ES-I3 (cell line): Measurements from ENCODE around the gene GIMAP1.

ENCODE experiments used
- H3K36me3 ChIP-seq: 2 replicates; pipeline ENCODE4 v1.6.1; 2013; ENCODE audit warnings: mild to moderate bottlenecking, low read length, control low read depth, moderate library complexity; ENCODE audit not compliant: insufficient read depth
- H3K4me1 ChIP-seq: 2 replicates; pipeline ENCODE4 v1.6.1; 2013; ENCODE audit warnings: mild to moderate bottlenecking, control low read depth, low read length; ENCODE audit not compliant: insufficient read depth
- H3K9ac ChIP-seq: 2 replicates; pipeline ENCODE4 v1.6.1; 2013; ENCODE audit warnings: low read depth, mild to moderate bottlenecking, low read length, moderate library complexity
- H3K9me3 ChIP-seq: 2 replicates; pipeline ENCODE4 v1.6.1; 2013; ENCODE audit warnings: mild to moderate bottlenecking, low read length, moderate library complexity; ENCODE audit not compliant: control insufficient read depth, insufficient read depth

Gene GIMAP1

GRCh38 chr7:150733482-150734095, 17.2 kb downstream of the GIMAP1 start:
- H3K9me3 ChIP-seq: no peaks in the 10 kb centered on the region
- no peaks in the 10 kb centered on the region for H3K4me1 ChIP-seq
- no peaks in the 10 kb centered on the region for H3K36me3 ChIP-seq
- no peak overlapping the region for H3K9ac ChIP-seq

- no peak overlapping the region for H3K9ac ChIP-seq
- no peaks in the 10 kb centered on the region for H3K4me1 ChIP-seq
- no peaks in the 10 kb centered on the region for H3K36me3 ChIP-seq
- H3K9me3 ChIP-seq: no peaks in the 10 kb centered on the region
Measured at GRCh38 chr7:150734254-150734653, 17.8 kb downstream of the GIMAP1 start.

DNA sequence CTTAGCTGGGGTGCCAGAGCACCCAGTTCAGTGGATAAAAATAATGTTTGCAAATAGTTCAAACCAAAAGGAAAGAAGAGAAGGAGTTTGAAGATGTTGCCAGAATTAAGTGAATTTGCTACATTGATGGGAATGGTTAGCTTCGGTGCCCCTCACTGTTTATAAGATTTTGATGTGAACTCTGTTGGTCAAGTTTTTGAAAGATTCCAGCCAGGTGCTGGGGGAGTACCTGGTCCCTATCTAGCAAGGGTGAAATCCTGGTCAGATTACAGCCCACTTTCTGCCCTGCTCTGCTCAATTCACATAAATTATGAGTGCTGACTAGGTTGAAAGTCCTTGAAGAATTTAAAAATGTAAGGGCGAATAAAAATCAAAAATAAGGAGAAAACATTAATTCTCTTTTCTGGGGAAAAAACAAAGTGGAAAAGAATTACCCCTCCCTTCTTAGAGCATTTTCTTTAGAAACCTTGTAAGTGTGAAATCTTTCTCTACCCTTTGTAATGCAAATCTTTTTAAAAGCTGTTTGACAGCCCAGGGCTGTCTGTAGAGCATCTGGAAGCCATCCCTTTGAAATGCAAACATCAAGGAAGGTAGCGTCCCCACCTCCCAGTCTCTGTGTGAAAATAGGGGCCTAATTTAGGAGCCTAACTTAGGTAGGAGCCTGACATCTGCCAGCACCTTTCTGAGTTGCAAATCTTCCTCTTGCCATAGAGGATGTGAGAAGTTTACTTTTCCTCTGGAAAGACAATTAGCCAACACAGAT, 19.4 kb downstream of the GIMAP1 start:
- Histone ChIP-seq H3K9me3 (no peaks in the 10 kb centered on the region), H3K9ac (no peak overlapping the region), H3K4me1 (no peaks in the 10 kb centered on the region), H3K36me3 (no peaks in the 10 kb centered on the region)

DNA sequence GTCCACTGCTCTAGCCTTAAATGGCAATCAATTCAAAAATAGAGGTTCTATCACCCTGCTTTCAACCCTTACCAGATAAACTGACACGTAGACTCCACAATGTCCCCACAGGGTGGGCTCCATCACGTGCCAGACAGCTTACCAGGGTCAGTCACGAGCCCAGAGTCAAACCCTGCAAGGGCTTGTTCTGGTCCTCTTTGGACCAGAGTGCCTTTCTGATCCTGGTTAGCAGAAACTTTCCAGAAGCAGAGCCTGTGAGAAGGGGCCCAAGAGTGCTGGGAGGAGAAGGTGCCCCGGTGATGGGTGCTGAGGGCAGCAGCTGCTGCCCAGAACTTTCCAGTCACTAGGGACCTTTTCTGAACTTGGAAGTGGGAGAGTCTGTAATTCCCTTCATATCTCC, 20.5 kb downstream of the GIMAP1 start:
- Histone ChIP-seq H3K9me3 (no peaks in the 10 kb centered on the region), H3K9ac (no peak overlapping the region), H3K4me1 (no peaks in the 10 kb centered on the region), H3K36me3 (no peaks in the 10 kb centered on the region)

GRCh38 chr7:150737265-150738055, 21.0 kb downstream of the GIMAP1 start, which contains the start of gene GIMAP5:
TSS of gene GIMAP5 (plus strand) at chr7:150737418. CDS start at chr7:150740885, 3,467 bp downstream.
- H3K9ac ChIP-seq: no peak within 1 kb of the TSS
- no peaks in the 10 kb centered on the region for H3K36me3 ChIP-seq
- no peaks in the 10 kb centered on the region for H3K4me1 ChIP-seq
- H3K9me3 ChIP-seq: no peaks in the 10 kb centered on the region

GRCh38 chr7:150738092-150738491, 21.7 kb downstream of the GIMAP1 start:
- Histone ChIP-seq H3K4me1 (no peaks in the 10 kb centered on the region), H3K9ac (no peak overlapping the region)

GRCh38 chr7:150738591-150739001, 22.2 kb downstream of the GIMAP1 start:
- Histone ChIP-seq H3K4me1 (no peaks in the 10 kb centered on the region), H3K9ac (no peak overlapping the region), H3K36me3 (no peaks in the 10 kb centered on the region), H3K9me3 (no peaks in the 10 kb centered on the region)

More at GRCh38 chr7:150738092-150738491, 21.7 kb downstream of the GIMAP1 start:
- H3K9me3 ChIP-seq: no peaks in the 10 kb centered on the region
- no peaks in the 10 kb centered on the region for H3K36me3 ChIP-seq

DNA sequence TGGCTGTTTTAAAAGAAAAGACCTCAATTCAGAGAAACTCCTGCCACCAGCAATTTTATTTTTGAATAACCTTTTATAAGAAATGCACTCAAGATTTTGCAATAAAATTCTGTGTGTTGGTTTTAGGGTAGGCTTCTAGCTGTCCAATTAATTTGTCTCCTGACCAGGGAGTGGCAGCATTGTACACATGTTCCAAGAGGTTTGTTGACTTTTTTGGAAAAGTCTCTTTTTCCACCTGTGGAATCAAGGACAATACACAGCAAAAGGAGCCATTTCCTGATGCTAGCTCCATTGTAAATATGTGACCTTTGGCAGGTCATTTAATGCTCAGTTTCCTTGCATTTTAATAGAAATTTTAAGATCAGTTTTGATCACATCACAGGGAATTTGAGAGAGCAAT, 22.6 kb downstream of the GIMAP1 start:
- H3K9ac ChIP-seq: no peak overlapping the region

DNA sequence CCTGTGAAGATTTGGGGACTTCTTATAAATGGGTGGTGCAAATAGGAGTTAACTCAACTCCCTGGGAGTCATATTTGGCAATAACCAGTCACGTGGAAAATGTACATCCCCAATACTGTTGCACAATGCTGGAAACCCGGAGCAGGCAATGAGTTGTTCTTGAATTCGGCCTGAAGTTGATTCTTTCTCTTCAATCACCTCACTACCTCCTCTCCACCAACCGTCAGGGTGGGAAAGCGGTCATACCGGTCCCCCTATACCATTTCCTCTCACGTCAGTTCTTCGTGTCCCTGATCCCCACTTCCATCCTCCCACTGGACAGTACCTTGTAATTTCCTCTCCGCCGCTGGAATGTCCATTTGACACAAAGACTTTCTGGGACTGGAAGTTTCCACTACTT, 23.6 kb downstream of the GIMAP1 start:
- no peaks in the 10 kb centered on the region for H3K9me3 ChIP-seq
- H3K4me1 ChIP-seq: no peaks in the 10 kb centered on the region

More for the DNA sequence above, 22.6 kb downstream of the GIMAP1 start:
- H3K36me3 ChIP-seq: no peaks in the 10 kb centered on the region
- H3K4me1 ChIP-seq: no peaks in the 10 kb centered on the region
- no peaks in the 10 kb centered on the region for H3K9me3 ChIP-seq

GRCh38 chr7:150742286-150742968, 26.0 kb downstream of the GIMAP1 start:
- Histone ChIP-seq H3K9me3 (no peaks in the 10 kb centered on the region), H3K36me3 (no peaks in the 10 kb centered on the region), H3K4me1 (no peaks in the 10 kb centered on the region), H3K9ac (no peak overlapping the region)

More for the DNA sequence above, 23.6 kb downstream of the GIMAP1 start:
- no peak overlapping the region for H3K9ac ChIP-seq
- no peaks in the 10 kb centered on the region for H3K36me3 ChIP-seq

DNA sequence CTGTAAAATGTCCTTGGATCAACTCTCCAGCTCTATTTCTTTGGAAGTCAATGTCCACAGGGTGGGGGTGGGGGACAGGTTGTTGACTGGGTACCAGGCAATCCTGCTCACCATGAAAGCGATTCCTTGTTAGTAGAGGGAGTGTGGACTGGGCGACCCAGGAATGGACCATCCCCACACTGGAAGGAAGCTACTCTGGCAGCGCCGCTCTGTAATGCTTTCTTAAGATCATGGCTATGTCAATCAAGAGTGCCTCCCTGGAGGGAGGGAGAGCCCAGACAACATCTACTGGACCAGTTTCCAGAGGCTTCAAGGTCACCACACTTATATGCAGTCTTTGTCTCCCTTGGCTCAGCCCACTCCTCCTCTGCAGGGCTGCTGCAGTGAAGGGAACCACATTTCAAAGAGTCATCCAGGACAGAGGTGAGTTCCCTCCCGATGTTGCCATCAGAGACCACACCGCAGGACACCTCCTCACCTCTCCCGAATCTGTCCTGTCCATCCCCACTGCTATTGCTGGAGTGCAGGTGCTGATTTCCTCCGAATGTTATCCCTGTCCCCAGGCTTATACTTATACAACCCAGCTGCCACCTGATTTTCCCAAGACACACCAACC, 27.7 kb downstream of the GIMAP1 start:
- no peaks in the 10 kb centered on the region for H3K4me1 ChIP-seq
- no peaks in the 10 kb centered on the region for H3K9me3 ChIP-seq
- no peak overlapping the region for H3K9ac ChIP-seq
- no peaks in the 10 kb centered on the region for H3K36me3 ChIP-seq

DNA sequence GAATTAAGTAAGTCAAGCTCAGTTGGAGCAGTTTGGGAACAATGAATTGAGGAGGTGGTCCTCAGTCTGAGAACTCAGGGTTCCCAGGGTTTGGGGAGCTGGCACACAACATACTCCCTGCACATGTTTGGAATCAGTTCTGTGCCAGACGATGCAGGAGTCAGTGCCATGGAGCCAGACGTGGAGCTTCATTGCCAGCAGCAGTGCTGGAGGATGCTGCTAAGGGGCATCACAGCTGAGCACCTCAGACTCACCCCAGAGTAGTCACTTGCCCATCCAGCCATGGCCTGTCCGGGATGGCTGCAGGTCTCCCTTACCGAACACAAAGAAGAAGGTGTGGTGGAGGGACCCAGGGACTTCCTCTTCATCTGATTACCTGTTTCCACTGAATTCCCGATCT, 28.7 kb downstream of the GIMAP1 start:
- no peaks in the 10 kb centered on the region for H3K9me3 ChIP-seq
- no peaks in the 10 kb centered on the region for H3K36me3 ChIP-seq
- H3K4me1 ChIP-seq: no peaks in the 10 kb centered on the region
- H3K9ac ChIP-seq: no peak overlapping the region

GRCh38 chr7:150745876-150746275, 29.5 kb downstream of the GIMAP1 start:
- no peaks in the 10 kb centered on the region for H3K36me3 ChIP-seq
- no peaks in the 10 kb centered on the region for H3K9me3 ChIP-seq
- no peak overlapping the region for H3K9ac ChIP-seq
- no peaks in the 10 kb centered on the region for H3K4me1 ChIP-seq

DNA sequence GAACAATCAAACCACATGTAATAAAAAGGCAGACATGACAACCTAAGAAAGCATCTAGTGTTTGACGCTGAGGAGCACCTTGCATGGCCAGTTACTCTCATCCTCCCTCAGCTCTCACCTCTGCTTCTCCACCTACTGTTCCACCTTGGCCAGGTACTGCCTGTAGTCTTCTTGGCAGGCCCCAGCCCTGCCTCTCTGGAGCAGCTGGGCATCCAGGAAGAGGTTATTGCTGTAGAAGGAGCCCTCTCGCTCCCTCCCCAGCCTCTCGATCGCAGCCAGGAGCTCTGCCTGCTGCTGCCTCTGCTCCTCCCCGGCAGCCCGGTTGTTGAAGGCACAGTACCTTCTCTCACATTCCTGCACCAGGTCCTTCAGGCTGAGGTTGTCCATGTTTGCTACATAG, 30.5 kb downstream of the GIMAP1 start:
- H3K4me1 ChIP-seq: no peaks in the 10 kb centered on the region

More for the DNA sequence above, 30.5 kb downstream of the GIMAP1 start:
- Histone ChIP-seq H3K9ac (no peak overlapping the region), H3K9me3 (no peaks in the 10 kb centered on the region), H3K36me3 (no peaks in the 10 kb centered on the region)
